IMR-90 (cell line): ENCODE results near the gene MEIKIN. TPM values are rescaled to one million over a fixed set of nuclear protein-coding genes. Genes with fewer than 3 reads are reported as not detected.

Source experiments
- ATAC-seq: fragments of 200-7000 bp; cut with Tn5 transposase; 2 replicates; pipeline ENCODE4 v1.9.1; 2020; ENCODE audit warnings: low read depth, mild to moderate bottlenecking, moderate library complexity
- BruUV-seq: library from RNA; stranded (reverse); fragments of 400-500 nt; replicated peaks from 2 replicates; lab custom pipeline; 2021; lab: Mats Ljungman, UMichigan
- CTCF ChIA-PET: fragments of 300-600 bp; formaldehyde crosslinking; extraction: SDS; loops from one replicate; lab custom pipeline; 2021; ENCODE audit warnings: antibody characterized with exemption; lab: Yijun Ruan, JAX
- POLR2A ChIA-PET: fragments of 300-600 bp; sonication (Branson Sonifier 250); formaldehyde crosslinking; loops from one replicate; lab custom pipeline; 2022; ENCODE audit warnings: antibody characterized with exemption; ENCODE audit not compliant: unreplicated experiment; lab: Charles Lee
- DNase-seq: peaks from one replicate; pipeline ENCODE4 v3.0.0; 2013
- H2AFZ ChIP-seq: replicated peaks from 2 replicates; pipeline ENCODE3; 2013; ENCODE audit warnings: low read length, mild to moderate bottlenecking; ENCODE audit not compliant: poor library complexity
- H2AK5ac ChIP-seq: 2 replicates; pipeline ENCODE4 v1.6.1; 2013; ENCODE audit warnings: low read depth, low read length, inconsistent platforms
- H2AK9ac ChIP-seq: replicated peaks from 2 replicates; pipeline ENCODE3; 2013; ENCODE audit warnings: mild to moderate bottlenecking, low read depth, low read length, moderate library complexity; ENCODE audit not compliant: poor library complexity
- H2BK120ac ChIP-seq: 2 replicates; pipeline ENCODE4 v1.6.1; 2013; ENCODE audit warnings: low read depth, low read length, inconsistent platforms
- H2BK15ac ChIP-seq: 3 replicates; pipeline ENCODE4 v1.6.1; 2013; ENCODE audit warnings: low read depth, low read length, inconsistent platforms
- H2BK20ac ChIP-seq: 2 replicates; pipeline ENCODE4 v1.6.1; 2013; ENCODE audit warnings: low read depth, mild to moderate bottlenecking, inconsistent platforms, low read length, moderate library complexity
- H2BK5ac ChIP-seq: 2 replicates; pipeline ENCODE4 v1.6.1; 2013; ENCODE audit warnings: mild to moderate bottlenecking, low read depth, low read length, inconsistent platforms; ENCODE audit not compliant: poor library complexity, severe bottlenecking
- H3K14ac ChIP-seq: replicated peaks from 2 replicates; pipeline ENCODE4 v1.6.1; 2013; ENCODE audit warnings: low read depth, low read length, inconsistent platforms
- H3K18ac ChIP-seq: 2 replicates; pipeline ENCODE4 v1.6.1; 2013; ENCODE audit warnings: low read depth, low read length, control low read depth
- H3K23ac ChIP-seq: 2 replicates; pipeline ENCODE4 v1.6.1; 2013; ENCODE audit warnings: low read depth, low read length, inconsistent platforms
- H3K27ac ChIP-seq: 2 replicates; pipeline ENCODE4 v1.5.1; 2013; ENCODE audit warnings: mild to moderate bottlenecking, control low read depth, low read length; ENCODE audit not compliant: insufficient read depth
- H3K27me3 ChIP-seq: 2 replicates; pipeline ENCODE4 v1.6.1; 2013; ENCODE audit warnings: low read length; ENCODE audit not compliant: control insufficient read depth, insufficient read depth
- H3K36me3 ChIP-seq: 2 replicates; pipeline ENCODE4 v1.6.1; 2013; ENCODE audit warnings: low read length, mixed read lengths; ENCODE audit not compliant: control insufficient read depth, insufficient read depth
- H3K4ac ChIP-seq: 2 replicates; pipeline ENCODE4 v1.6.1; 2013; ENCODE audit warnings: low read depth, low read length, inconsistent platforms
- H3K4me1 ChIP-seq: 2 replicates; pipeline ENCODE4 v1.6.1; 2013; ENCODE audit warnings: low read length, mixed read lengths; ENCODE audit not compliant: control insufficient read depth, insufficient read depth
- H3K4me2 ChIP-seq: 2 replicates; pipeline ENCODE4 v1.6.1; 2013; ENCODE audit warnings: low read depth, mild to moderate bottlenecking, control low read depth, low read length, moderate library complexity
- H3K4me3 ChIP-seq: 2 replicates; pipeline ENCODE4 v1.5.1; 2013; ENCODE audit warnings: low read depth, mild to moderate bottlenecking, control low read depth, low read length, moderate library complexity; ENCODE audit not compliant: insufficient read depth
- H3K56ac ChIP-seq: 2 replicates; pipeline ENCODE4 v1.6.1; 2013; ENCODE audit warnings: low read length, inconsistent platforms; ENCODE audit not compliant: insufficient read depth; ENCODE audit errors: extremely low read depth
- H3K79me1 ChIP-seq, 2 experiments: 2 replicates each; pipeline ENCODE4 v1.6.1; 2013; ENCODE audit warnings: low read length in 2 of 2, inconsistent platforms in 1 of 2, low read depth in 1 of 2
- H3K9ac ChIP-seq: 2 replicates; pipeline ENCODE4 v1.6.1; 2013; ENCODE audit warnings: low read depth, low read length, control low read depth
- H3K9me1 ChIP-seq: 2 replicates; pipeline ENCODE4 v1.6.1; 2013; ENCODE audit warnings: low read length, inconsistent platforms; ENCODE audit not compliant: insufficient read depth
- H3K9me3 ChIP-seq: 2 replicates; pipeline ENCODE4 v1.6.1; 2013; ENCODE audit warnings: low read length; ENCODE audit not compliant: control insufficient read depth, insufficient read depth
- H4K20me1 ChIP-seq: 2 replicates; pipeline ENCODE4 v1.6.1; 2013; ENCODE audit warnings: low read length, inconsistent platforms; ENCODE audit not compliant: insufficient read depth
- H4K5ac ChIP-seq: 2 replicates; pipeline ENCODE4 v1.6.1; 2013; ENCODE audit warnings: mild to moderate bottlenecking, low read depth, low read length, control low read depth
- H4K8ac ChIP-seq, 2 experiments: 2 replicates each; pipeline ENCODE4 v1.6.1; 2013; ENCODE audit warnings: low read depth in 2 of 2, low read length in 2 of 2, control low read depth in 1 of 2, inconsistent platforms in 1 of 2
- H4K91ac ChIP-seq: 2 replicates; pipeline ENCODE4 v1.6.1; 2013; ENCODE audit warnings: low read depth, low read length, inconsistent platforms; ENCODE audit not compliant: insufficient read depth
- BHLHE40 ChIP-seq: fragments of 150-350 bp; IDR thresholded peaks from 2 replicates; pipeline ENCODE4 v1.6.1; 2016; ENCODE audit warnings: mild to moderate bottlenecking, low read depth, low read length
- CEBPB ChIP-seq: IDR thresholded peaks from 2 replicates; pipeline ENCODE4 v1.6.1; 2012; ENCODE audit warnings: low read depth, low read length, improper control_type of control experiment
- CHD1 ChIP-seq: IDR thresholded peaks from 2 replicates; pipeline ENCODE4 v1.6.1; 2012; ENCODE audit warnings: low read depth, low read length, improper control_type of control experiment
- FOS ChIP-seq: fragments of 150-350 bp; IDR thresholded peaks from 2 replicates; pipeline ENCODE4 v1.6.1; 2016; ENCODE audit warnings: low read depth, low read length
- MAFK ChIP-seq: IDR thresholded peaks from 2 replicates; pipeline ENCODE4 v1.6.1; 2012; ENCODE audit warnings: low read depth, low read length, improper control_type of control experiment
- MAZ ChIP-seq: IDR thresholded peaks from 2 replicates; pipeline ENCODE4 v1.6.1; 2012; ENCODE audit warnings: low read depth, mild to moderate bottlenecking, low read length, improper control_type of control experiment, moderate library complexity, borderline replicate concordance
- MXI1 ChIP-seq: IDR thresholded peaks from 2 replicates; pipeline ENCODE4 v1.6.1; 2012; ENCODE audit warnings: low read depth, mild to moderate bottlenecking, low read length, moderate library complexity, borderline replicate concordance
- NFE2L2 ChIP-seq: fragments of 150-350 bp; IDR thresholded peaks from 2 replicates; pipeline ENCODE4 v1.6.1; 2016; ENCODE audit warnings: low read depth, mild to moderate bottlenecking, low read length
- POLR2A ChIP-seq: IDR thresholded peaks from 2 replicates; pipeline ENCODE4 v1.6.1; 2012; ENCODE audit warnings: mild to moderate bottlenecking, low read depth, low read length
- RAD21 ChIP-seq: IDR thresholded peaks from 2 replicates; pipeline ENCODE4 v1.6.1; 2012; ENCODE audit warnings: low read length, improper control_type of control experiment
- RCOR1 ChIP-seq: IDR thresholded peaks from 2 replicates; pipeline ENCODE4 v1.6.1; 2012; ENCODE audit warnings: mild to moderate bottlenecking, low read length, improper control_type of control experiment; ENCODE audit not compliant: insufficient replicate concordance
- RFX5 ChIP-seq: IDR thresholded peaks from 2 replicates; pipeline ENCODE4 v1.8.0; 2012; ENCODE audit warnings: low read depth, mild to moderate bottlenecking, low read length, moderate library complexity
- SMC3 ChIP-seq: fragments of 150-350 bp; IDR thresholded peaks from 2 replicates; pipeline ENCODE4 v1.6.1; 2016; ENCODE audit warnings: low read depth, mild to moderate bottlenecking, antibody characterized with exemption, low read length, moderate library complexity
- dilution Hi-C: fragments of 300-500 bp; cut with HindIII; formaldehyde crosslinking; loops from one replicate; pipeline ENCODE4 v1.14.3; 2018; ENCODE audit warnings: low sequenced_read_pairs; ENCODE audit not compliant: unreplicated experiment
- in situ Hi-C: fragments of 300-500 bp; cut with MboI; formaldehyde crosslinking; loops from 3 replicates; pipeline ENCODE4 v1.14.3; 2019; ENCODE audit warnings: low sequenced_read_pairs, inconsistent platforms, mixed read lengths
- intact Hi-C: fragments of 100-400 bp; cut with micrococcal nuclease; formaldehyde crosslinking; loops from 2 replicates; pipeline ENCODE4 v1.10.0; 2022
- polyA plus RNA-seq, 3 experiments: library from polyadenylated mRNA; depleted of rRNA; stranded (reverse); fragments of >200 nt; gene quantifications; 2 replicates each; pipeline ENCODE4 v1.2.3, GENCODE V29; 2012; ENCODE audit warnings: low replicate concordance in 1 of 3
- total RNA-seq: library from RNA; depleted of rRNA; stranded (reverse); fragments of >200 nt; gene quantifications from 2 replicates; pipeline ENCODE4 v1.2.3, GENCODE V29; 2012
- TF ChIP-seq, protein P1 (sequence below): fragments of 150-350 bp; IDR thresholded peaks from 2 replicates; pipeline ENCODE4 v1.6.1; 2016; ENCODE audit warnings: low read depth, mild to moderate bottlenecking, low read length, moderate library complexity, borderline replicate concordance
- TF ChIP-seq, protein P2 (sequence below): fragments of 150-350 bp; IDR thresholded peaks from 2 replicates; pipeline ENCODE4 v1.6.1; 2017; ENCODE audit warnings: mild to moderate bottlenecking, antibody characterized with exemption, low read length, low read depth

Gene MEIKIN
- total and polyA plus RNA-seq, 2 of the 4 experiments (the other 2 are of a cell fraction), result not detected

DNA sequence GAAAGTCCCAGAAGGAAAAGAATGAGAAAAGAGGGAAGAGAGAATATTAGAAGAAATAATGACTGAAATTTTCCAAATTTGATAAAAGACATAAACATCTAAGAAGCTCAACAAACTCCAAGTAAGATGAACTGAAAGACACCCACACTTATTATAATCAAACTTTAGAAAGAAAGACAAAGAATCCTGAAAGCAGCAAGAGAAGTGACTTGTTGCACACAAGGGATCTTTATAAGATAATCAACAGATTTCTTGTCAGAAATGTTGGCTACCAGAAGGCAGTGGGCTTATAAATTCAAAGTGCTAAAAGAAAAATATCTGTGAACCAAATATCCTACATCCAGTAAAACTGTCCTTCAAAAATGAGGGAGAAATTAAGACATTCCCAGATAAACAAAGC is 99.6 kb downstream of the MEIKIN start:
- TF ChIP-seq RCOR1 (no peak), RAD21 (no peak), POLR2A (no peak), SMC3 (no peak), CEBPB (no peak), FOS (no peak), NFE2L2 (no peak), BHLHE40 (no peak), MAFK (no peak), MAZ (no peak), MXI1 (no peak), CHD1 (no peak), RFX5 (no peak)
- TF ChIP-seq, protein P1, sequence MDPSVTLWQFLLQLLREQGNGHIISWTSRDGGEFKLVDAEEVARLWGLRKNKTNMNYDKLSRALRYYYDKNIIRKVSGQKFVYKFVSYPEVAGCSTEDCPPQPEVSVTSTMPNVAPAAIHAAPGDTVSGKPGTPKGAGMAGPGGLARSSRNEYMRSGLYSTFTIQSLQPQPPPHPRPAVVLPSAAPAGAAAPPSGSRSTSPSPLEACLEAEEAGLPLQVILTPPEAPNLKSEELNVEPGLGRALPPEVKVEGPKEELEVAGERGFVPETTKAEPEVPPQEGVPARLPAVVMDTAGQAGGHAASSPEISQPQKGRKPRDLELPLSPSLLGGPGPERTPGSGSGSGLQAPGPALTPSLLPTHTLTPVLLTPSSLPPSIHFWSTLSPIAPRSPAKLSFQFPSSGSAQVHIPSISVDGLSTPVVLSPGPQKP, result no peak
- TF ChIP-seq, protein P2, sequence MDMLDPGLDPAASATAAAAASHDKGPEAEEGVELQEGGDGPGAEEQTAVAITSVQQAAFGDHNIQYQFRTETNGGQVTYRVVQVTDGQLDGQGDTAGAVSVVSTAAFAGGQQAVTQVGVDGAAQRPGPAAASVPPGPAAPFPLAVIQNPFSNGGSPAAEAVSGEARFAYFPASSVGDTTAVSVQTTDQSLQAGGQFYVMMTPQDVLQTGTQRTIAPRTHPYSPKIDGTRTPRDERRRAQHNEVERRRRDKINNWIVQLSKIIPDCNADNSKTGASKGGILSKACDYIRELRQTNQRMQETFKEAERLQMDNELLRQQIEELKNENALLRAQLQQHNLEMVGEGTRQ, result no peak
- no peak overlapping the region for H2AK9ac ChIP-seq
- in situ Hi-C loops (no loop called here), dilution Hi-C loops (no loop called here), intact Hi-C loops (no loop called here)
- H3K14ac ChIP-seq, result no peak overlapping the region
- H3K27me3 ChIP-seq, result no peaks in the 10 kb centered on the region
- no peak overlapping the region for H2BK20ac ChIP-seq
- no peaks in the 10 kb centered on the region for H3K36me3 ChIP-seq
- no peaks in the 10 kb centered on the region for H3K79me1 ChIP-seq
- DNase-seq, result no peak
- H4K8ac ChIP-seq, result no peak overlapping the region
- peaks cover 5% of the 10 kb centered on the region; the same call in 1 of the 2 replicates for H3K9me3 ChIP-seq
- no peak overlapping the region for H2AK5ac ChIP-seq
- H3K4me2 ChIP-seq, result no peak overlapping the region
- no peak overlapping the region for H2BK5ac ChIP-seq
- no TSS peak for BruUV-seq
- POLR2A ChIA-PET, result no interaction called here
- no peak overlapping the region for H4K91ac ChIP-seq
- H4K20me1 ChIP-seq, result no peaks in the 10 kb centered on the region
- H3K56ac ChIP-seq, result no peak overlapping the region
- no peak overlapping the region for H3K4ac ChIP-seq
- H3K9ac ChIP-seq, result no peak overlapping the region
- H2BK120ac ChIP-seq, result no peak overlapping the region
- H3K23ac ChIP-seq, result no peak overlapping the region
- no peak overlapping the region for H4K5ac ChIP-seq
- CTCF ChIA-PET, result no interaction called here
- no peak overlapping the region for H2BK15ac ChIP-seq
- H3K4me3 ChIP-seq, result no peak overlapping the region
- no peak for ATAC-seq
- H3K18ac ChIP-seq, result no peak overlapping the region
- H2AFZ ChIP-seq, result no peak overlapping the region
- H3K4me1 ChIP-seq, result no peaks in the 10 kb centered on the region
- H3K9me1 ChIP-seq, result no peaks in the 10 kb centered on the region
- no peak overlapping the region for H3K27ac ChIP-seq
